GM04503 (cell line): ENCODE measurements around the gene APEX1.
"Not testable (repeated sequence)": the region's sequence is repeated elsewhere in the genome, so short reads cannot be mapped to it uniquely, and the experiment has no call there.

Experiments
- DNase-seq: peaks from one replicate; pipeline ENCODE4 v3.0.0-alpha.2; 2012; ENCODE audit warnings: low read depth

The APEX1 gene

GRCh38 chr14:20472536-20473169 lies 17.6 kb downstream of the APEX1 start:
- DNase-seq: no peak

GRCh38 chr14:20476776-20477175 lies 21.8 kb downstream of the APEX1 start:
- no peak for DNase-seq

DNA sequence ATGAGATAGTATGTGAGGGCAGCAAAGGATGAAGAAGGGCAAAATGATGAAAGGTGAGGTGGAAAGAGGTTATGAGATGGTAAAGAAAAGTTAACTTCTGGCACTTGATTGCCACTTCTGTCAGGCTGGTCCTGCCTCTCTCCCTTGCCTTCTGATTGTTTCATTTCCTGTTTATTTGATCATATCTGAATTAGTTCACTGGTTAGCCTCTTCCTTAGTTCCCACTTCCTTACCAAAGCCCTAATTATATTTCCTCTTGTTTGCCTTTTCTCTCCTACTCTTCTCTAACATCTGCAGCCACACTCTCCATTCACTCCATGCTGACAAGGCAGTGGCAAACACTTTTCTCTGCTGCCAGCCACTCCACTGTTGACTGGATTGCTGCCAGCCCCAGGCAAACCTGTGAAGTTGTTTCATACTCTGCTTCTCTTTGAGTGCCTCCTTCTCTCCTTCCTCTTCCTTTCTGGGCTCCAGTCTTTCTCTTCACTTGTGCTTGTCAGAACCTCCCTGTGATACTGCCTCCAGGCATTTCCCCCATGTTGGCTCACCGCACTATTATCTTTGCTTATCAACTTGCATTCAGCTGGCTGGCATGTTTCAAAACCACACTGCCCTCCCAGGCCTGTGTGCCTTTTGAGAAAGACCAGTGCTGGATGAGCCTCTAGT lies 22.3 kb downstream of the APEX1 start:
- no peak for DNase-seq

DNA sequence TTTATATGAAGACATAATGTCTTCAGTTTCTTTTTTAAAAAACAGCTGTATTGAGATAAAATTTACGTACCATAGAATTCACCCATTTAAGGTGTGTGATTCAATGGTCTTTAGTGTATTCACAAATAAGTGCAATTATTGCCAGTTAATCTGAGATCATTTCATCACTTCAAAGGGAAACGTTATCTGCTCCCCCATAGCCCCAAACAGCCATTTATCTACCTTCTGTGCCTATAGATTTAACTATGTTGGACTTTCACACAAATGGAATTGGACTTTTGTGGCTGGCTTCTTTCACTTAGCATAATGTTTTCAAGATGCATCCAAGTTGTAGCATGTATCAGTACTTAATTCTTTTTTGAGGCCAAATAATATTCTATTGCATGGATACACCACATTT lies 23.9 kb downstream of the APEX1 start:
- no peak for DNase-seq

DNA sequence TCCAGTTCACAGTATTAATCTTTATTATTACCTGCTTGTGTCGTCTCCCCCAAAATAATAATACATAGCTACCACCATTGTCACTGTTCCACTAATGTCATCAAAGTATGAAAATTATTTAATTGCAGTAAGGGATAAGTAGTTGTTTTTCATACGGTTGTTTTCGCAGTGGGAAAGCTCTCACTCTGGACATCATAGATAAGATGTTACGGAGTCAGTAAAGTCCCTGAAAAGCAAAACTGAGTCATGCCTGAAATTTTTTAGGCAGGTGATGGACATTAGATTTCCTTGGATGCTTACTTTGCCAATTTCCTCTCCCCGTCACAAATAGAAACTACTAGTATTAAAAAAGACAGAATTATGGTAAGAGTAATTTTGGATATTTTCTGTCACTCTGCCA lies 27.4 kb downstream of the APEX1 start:
- no peak for DNase-seq

DNA sequence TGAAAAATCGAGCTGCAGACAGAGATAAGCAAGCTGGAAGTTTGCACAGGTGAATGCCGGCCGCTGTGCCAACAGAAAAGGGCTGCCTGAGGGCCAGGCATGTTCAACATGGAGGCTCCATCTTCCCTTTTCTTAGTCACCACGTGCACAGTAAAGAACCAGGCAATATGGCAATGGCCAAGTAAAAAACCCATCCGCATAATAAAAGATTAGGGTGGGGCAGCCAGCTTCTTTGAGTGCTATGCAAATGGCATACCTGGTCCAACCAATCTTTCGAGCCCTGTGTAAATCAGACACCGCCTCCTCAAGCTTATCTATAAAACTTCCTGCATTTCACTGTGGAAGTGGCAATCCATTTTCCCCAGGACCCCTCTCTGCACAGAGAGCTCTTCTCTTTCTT lies 30.9 kb downstream of the APEX1 start:
- no peak for DNase-seq

DNA sequence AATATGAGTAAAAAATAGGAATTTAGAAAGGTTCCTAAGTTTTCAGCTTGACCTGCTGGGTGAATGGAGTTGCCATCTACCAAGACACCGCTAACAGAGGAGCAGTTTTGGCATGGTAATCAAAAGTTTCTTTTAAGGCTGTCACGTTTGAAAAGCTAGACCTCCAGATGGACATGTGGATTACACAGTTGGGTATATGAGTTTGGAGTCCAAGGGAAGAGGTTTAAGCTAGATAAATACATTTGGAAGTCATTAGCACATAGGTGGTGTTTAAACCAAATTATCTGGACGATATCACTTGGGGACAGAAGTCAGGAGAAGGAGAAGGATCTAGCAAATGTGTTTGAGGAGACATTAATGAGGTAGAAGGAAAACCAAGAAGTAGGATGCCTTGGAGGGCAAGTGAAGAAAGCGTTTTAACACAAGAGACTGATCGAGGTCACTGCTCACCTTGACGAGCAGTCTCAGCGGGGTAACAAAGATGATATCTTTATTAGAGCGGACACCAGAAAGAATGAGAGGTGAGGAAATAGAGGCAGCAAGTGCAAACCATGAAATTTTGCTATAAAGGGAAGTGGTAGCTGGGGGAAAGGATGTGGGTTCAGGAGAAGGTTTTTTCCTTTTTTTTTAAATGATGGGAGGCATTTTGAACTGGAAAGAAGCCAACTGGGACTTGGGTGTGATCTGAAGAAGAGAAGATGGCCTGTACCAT lies 31.8 kb downstream of the APEX1 start:
- no peak for DNase-seq

GRCh38 chr14:20487396-20487725 lies 32.3 kb downstream of the APEX1 start:
- DNase-seq: no peak

DNA sequence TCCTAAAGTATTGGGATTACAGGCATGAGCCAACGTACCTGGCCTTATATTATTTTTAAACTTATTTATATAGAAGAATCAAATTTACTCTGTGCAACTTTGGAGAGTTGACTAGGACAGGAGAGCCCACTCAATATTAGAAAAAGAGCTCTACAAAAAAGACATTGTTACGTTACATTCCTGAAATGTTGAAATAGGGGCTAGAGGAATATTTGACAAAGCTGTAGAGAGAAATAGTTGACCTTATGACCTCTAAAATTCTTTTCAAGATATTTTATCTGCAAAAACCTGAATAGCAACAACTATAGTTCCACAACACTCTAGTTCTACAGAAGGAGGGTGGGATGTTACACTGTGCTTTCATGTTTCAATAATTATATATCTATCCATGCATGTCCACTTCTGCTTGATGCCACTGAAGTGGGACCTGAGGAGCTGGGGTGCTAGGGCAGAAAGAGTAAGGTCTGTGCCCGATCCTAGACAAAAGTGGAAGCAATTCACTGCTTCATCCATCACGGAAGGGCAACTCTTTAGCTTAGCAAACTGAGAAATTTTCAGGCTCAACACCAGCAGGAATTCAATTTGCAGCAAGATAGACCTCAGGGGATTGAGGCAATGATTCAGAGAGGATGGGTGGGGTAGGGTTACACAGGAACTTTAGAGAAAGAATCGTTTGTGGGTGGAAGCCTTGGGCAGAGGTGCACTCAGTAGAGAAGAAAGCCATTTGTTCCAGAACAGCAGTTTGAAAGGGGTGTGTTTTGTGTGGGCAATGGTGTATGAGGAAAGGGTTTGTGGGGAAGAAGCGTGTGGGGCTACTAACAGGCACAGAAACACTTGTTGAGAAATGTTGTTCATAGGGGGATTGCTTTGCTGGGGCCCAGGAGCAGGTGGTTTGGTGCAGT lies 34.3 kb downstream of the APEX1 start:
- no peak for DNase-seq

GRCh38 chr14:20490563-20490962 lies 35.5 kb downstream of the APEX1 start:
- DNase-seq: no peak

DNA sequence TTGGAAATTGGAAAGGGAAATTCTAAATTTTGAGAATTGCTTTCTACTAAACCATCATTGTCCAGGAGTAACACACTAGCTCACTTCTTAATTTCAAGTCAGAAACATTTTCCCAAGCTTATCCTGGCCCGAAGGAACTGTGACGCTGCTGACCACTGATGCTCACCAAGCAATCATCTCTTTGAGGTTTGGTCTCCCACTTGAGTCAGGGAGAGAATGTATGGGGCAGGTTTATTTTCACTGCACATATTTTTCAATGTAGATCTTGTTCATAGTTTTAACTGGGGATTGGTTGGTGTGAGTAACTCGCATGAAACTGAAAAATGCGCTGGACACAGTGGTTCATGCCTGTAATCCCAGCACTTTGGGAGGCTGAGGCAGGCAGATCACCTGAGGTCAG lies 37.5 kb downstream of the APEX1 start:
- DNase-seq: no peak

- no peak for DNase-seq
Measured at GRCh38 chr14:20493634-20494033, 38.6 kb downstream of the APEX1 start.

DNA sequence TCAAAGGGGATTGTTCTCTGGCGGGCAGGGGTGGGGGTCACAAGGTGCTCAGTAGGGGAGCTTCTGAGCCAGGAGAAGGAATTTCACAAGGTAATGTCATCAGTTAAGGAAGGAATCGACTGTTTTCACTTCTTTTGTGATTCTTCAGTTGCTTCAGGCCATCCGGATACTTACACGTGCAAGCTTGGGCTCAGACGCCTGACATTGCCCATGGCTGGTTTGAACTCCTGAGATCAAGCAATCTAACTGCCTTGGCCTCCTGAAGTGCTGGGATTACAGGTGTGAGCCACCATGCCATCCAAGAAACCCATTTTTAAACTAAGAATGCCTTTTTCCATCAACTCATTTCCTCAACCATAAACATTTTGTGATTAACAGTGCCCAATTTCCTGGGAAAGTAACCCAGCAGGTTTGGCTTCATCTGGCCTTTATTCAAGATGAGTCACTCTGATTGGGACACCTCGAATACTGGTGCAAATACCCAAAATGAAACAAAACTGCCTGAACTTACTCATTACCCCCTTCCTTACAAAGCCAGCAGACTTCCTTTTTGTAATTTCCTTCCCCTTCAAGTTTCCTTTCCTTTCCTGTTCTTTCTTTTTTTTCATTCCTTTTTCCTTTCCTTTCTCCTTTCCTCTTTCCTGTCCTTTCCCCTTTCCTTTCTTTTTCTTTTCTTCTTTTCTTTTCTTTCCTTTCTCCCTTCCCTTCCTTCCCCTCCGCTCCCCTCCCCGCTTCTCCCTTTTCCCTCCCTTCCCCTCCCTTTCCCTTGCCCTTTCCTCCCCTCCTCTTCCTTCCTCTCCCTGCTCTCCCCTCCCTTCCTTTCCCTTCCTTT lies 40.1 kb downstream of the APEX1 start:
- no peak for DNase-seq

DNA sequence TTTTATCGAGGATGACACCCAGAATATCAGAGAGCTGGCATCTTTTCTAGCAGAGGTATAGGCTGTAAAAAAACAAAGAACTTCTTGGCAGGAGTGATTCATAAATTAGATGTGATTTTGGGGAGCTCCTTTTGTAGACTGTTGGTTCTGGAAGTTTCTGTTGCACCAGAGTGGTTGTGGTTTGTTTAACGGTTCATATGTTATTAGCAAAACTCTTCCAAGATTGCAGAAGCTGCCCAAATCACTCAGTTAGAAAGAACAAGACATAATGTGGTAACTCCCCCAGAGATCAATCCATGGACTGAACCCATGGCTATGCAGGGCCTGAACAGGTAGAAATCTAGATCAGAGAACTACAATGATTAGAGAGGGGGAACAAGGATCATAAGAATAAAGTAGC lies 43.6 kb downstream of the APEX1 start:
- DNase-seq: no peak

GRCh38 chr14:20499108-20499507 lies 44.1 kb downstream of the APEX1 start:
- no peak for DNase-seq

DNA sequence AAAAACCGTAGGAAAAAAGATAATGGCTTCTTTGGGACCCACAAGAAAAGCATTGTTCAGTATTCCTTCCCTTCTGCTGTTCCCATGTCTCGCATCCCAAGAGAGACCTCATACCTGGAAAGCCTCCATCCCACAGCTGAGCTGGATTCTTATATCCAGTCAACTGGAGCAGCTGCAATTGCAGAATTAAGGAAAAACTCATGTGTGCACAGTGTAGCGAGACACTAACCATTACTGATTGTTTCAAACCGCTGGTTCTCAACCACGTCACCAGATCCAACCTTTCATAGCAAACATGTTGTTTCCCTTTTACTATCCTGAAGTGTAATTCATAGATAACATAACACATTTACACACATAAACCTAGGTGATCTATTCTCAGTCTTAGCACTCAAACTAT lies 44.9 kb downstream of the APEX1 start:
- DNase-seq: no peak

- no peak for DNase-seq
Measured at GRCh38 chr14:20501346-20501745, 46.3 kb downstream of the APEX1 start.

DNA sequence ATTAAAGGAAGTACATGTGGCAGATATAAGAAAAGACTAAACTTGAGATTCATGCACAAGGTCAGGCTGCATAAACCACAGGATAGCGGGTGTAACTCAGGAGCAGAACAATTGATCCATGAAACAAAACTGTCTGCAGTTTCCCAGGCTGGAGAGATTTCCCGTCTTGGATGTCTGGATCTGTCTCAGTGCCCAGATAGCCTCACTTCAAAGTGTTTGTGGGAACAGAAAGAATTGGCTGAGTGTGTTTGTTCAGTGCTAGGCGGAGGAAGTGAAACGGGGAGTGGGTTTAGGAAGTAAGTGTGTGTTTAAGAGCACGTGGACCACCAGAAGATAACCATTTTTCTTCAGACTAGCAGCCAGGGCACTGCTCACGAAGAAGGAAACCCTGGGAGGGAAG lies 48.9 kb downstream of the APEX1 start:
- no peak for DNase-seq

DNA sequence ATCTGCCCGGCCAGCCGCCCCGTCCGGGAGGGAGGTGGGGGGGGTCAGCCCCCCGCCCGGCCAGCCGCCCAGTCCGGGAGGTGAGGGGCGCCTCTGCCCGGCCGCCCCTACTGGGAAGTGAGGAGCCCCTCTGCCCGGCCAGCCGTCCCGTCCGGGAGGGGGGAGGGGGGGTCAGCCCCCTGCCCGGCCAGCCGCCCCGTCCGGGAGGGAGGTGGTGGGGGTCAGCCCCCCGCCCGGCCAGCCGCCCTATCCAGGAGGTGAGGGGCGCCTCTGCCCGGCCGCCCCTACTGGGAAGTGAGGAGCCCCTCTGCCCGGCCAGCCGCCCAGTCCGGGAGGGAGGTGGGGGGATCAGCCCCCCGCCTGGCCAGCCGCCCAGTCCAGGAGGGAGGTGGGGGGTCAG lies 51.2 kb downstream of the APEX1 start:
- not testable (repeated sequence) for DNase-seq

DNA sequence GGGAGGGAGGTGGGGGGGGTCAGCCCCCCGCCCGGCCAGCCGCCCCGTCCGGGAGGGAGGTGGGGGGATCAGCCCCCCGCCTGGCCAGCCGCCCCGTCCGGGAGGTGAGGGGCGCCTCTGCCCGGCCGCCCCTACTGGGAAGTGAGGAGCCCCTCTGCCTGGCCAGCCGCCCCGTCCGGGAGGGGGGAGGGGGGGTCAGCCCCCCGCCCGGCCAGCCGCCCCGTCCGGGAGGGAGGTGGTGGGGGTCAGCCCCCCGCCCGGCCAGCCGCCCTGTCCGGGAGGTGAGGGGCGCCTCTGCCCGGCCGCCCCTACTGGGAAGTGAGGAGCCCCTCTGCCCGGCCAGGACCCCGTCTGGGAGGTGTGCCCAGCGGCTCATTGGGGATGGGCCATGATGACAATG lies 51.7 kb downstream of the APEX1 start:
- not testable (repeated sequence) for DNase-seq
